Measurements from ENCODE around the gene SYNE4. TPM values are rescaled to one million over a fixed set of nuclear protein-coding genes. Genes with fewer than 3 reads are reported as not detected.

The SYNE4 gene
- total and polyA plus RNA-seq, 9 of the 15 experiments (the other 6 are each of a cell fraction or from before 2014, with no cell fraction given): 0.03 to 0.65 (median 0.29) TPM

DNA sequence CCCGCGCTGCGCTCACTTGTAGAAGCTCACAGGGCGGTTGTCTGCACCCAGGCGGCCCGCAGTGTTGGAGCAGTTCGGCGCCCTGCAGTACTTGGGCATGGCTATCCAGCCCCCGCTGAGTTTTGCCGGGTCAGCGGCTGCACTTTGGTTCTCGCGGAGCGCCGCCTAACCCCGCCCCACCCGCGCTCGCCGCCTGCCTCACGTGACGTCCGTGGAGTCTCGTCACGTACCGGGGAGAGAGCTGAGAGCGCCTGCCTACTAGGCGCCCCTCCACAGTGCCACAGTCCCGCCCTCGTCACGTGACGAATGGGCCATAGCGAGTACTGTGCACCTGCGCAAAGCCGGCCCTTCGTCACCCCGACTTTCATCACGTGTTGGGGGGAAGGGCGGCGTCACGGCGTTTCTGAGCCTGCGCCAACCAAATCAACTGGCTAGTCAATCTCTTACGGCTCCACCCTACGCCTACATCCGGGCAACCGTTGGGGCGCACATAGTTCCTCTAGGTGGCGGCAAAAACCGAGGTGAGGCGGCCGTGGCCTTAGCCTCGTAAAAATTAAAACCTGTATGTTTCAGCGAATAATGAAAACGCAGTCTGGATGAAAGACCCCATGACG, 45.6 kb upstream of the SYNE4 start, which contains the start of gene THAP8 (continued):
- TF ChIP-seq, protein P1, sequence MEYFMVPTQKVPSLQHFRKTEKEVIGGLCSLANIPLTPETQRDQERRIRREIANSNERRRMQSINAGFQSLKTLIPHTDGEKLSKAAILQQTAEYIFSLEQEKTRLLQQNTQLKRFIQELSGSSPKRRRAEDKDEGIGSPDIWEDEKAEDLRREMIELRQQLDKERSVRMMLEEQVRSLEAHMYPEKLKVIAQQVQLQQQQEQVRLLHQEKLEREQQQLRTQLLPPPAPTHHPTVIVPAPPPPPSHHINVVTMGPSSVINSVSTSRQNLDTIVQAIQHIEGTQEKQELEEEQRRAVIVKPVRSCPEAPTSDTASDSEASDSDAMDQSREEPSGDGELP (CRISPR knock-in tag; IDR thresholded peaks at IDR 0.05; ENCODE audit: borderline replicate concordance): peak; percentile 90
- TF ChIP-seq MXD1 (CRISPR knock-in tag; IDR thresholded peaks at IDR 0.05; ENCODE audit: borderline replicate concordance, poor library complexity, severe bottlenecking) (no peak), PHTF2 (CRISPR knock-in tag; IDR thresholded peaks at IDR 0.05) (no peak), ARID1B (IDR thresholded peaks at IDR 0.05) (no peak; the same call in none of the 2 replicates), BCOR (IDR thresholded peaks at IDR 0.05) (peak; percentile 65), RBM17 (IDR thresholded peaks at IDR 0.05; ENCODE audit: borderline replicate concordance, low read depth, low read length) (no peak), POLR2A (conservative IDR thresholded peaks at IDR 0.05) (peak; percentile 79), MGA (IDR thresholded peaks at IDR 0.05) (peak; percentile 17; the same call in 1 of the 2 replicates)
- TF ChIP-seq, protein P2, sequence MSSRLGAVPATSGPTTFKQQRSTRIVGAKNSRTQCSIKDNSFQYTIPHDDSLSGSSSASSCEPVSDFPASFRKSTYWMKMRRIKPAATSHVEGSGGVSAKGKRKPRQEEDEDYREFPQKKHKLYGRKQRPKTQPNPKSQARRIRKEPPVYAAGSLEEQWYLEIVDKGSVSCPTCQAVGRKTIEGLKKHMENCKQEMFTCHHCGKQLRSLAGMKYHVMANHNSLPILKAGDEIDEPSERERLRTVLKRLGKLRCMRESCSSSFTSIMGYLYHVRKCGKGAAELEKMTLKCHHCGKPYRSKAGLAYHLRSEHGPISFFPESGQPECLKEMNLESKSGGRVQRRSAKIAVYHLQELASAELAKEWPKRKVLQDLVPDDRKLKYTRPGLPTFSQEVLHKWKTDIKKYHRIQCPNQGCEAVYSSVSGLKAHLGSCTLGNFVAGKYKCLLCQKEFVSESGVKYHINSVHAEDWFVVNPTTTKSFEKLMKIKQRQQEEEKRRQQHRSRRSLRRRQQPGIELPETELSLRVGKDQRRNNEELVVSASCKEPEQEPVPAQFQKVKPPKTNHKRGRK (tag; IDR thresholded peaks at IDR 0.05): no peak
- TF ChIP-seq, protein P3, sequence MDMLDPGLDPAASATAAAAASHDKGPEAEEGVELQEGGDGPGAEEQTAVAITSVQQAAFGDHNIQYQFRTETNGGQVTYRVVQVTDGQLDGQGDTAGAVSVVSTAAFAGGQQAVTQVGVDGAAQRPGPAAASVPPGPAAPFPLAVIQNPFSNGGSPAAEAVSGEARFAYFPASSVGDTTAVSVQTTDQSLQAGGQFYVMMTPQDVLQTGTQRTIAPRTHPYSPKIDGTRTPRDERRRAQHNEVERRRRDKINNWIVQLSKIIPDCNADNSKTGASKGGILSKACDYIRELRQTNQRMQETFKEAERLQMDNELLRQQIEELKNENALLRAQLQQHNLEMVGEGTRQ (CRISPR knock-in tag; IDR thresholded peaks at IDR 0.05): peak; percentile 99
- TF ChIP-seq, protein P4, sequence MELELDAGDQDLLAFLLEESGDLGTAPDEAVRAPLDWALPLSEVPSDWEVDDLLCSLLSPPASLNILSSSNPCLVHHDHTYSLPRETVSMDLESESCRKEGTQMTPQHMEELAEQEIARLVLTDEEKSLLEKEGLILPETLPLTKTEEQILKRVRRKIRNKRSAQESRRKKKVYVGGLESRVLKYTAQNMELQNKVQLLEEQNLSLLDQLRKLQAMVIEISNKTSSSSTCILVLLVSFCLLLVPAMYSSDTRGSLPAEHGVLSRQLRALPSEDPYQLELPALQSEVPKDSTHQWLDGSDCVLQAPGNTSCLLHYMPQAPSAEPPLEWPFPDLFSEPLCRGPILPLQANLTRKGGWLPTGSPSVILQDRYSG (tag; conservative IDR thresholded peaks at IDR 0.05; ENCODE audit: low read depth): no peak

All from K562 (cell line).